ENCODE measurements around the gene CNN2.

GRCh38 chr19:980133-980998, 46.0 kb upstream of the CNN2 start:
- no peak for TF ChIP-seq CTCF (IDR thresholded peaks at IDR 0.05)
- no peak for TF ChIP-seq POLR2A (IDR thresholded peaks at IDR 0.05)

Measured in thyroid gland (tissue), 4 donors.